Neural cell (in vitro differentiated cells): ENCODE results near the gene FAM72A.
"Not testable (repeated sequence)": the region's sequence is repeated elsewhere in the genome, so short reads cannot be mapped to it uniquely, and the experiment has no call there.

Experiments used
- CTCF ChIP-seq: fragments of 450-650 bp; IDR thresholded peaks from 2 replicates; pipeline ENCODE4 v1.5.1; 2014; ENCODE audit warnings: antibody characterized with exemption, mild to moderate bottlenecking, moderate library complexity; ENCODE audit not compliant: poor library complexity, severe bottlenecking
- EP300 ChIP-seq: fragments of 450-650 bp; conservative IDR thresholded peaks from 2 replicates; pipeline ENCODE4 v1.6.1; 2014; ENCODE audit warnings: antibody characterized with exemption, mild to moderate bottlenecking, moderate library complexity; ENCODE audit not compliant: poor library complexity, severe bottlenecking
- MXI1 ChIP-seq: fragments of 450-650 bp; conservative IDR thresholded peaks from 2 replicates; pipeline ENCODE4 v1.6.1; 2014; ENCODE audit warnings: antibody characterized with exemption, mild to moderate bottlenecking; ENCODE audit not compliant: poor library complexity, severe bottlenecking
- POLR2AphosphoS5 ChIP-seq: IDR thresholded peaks from 2 replicates; pipeline ENCODE4 v1.6.1; 2012
- TAF1 ChIP-seq: IDR thresholded peaks from 2 replicates; pipeline ENCODE4 v1.6.1; 2012; ENCODE audit warnings: low read depth

- TF ChIP-seq EP300, CTCF, MXI1, POLR2AphosphoS5, TAF1: not testable (repeated sequence)
Observed at GRCh38 chr1:206215600-206216392, 13.2 kb upstream of the FAM72A start.
